GF-D8 (cell line): Measurements from ENCODE around the gene BSX.

Experiments
- DNase-seq: peaks from one replicate; lab custom pipeline; 2025; lab: John Stamatoyannopoulos, UW

BSX gene

DNA sequence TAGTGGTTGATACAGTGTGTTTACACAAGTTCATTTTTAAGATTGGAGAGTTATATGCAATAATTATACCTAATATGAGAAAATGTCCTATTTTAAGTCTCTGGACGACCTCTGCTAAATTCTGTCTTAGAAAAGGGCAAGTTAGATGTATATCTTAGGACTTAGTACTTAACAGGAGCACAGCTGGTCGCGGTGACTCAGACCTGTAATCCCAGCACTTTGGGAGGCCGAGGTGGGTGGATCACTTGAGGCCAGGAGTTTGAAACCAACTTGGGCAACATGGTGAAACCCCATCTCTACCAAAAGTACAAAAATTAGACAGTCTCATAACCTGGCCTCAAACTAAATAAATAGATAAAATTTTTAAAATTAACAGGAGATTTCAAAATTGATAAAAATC, 27.2 kb downstream of the BSX start:
- no peak for DNase-seq

DNA sequence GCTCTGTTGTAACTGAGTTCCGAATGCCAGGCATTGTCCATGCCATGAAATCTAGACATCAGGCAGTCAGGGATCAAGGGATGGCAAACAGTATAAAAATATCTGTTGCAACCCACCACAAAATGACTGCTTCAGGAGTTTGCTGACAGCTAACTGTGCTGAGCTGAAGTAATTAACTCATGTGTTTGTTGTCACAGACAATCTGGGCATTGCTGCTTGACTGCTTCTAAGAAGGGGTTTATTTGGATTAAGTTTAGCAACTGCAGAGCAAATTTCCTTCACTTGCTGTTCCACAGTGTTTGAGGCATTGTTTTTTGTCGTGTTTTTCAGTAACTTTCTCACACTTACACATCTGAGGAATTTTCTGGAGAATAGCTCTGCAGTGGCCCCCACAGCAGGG, 30.4 kb downstream of the BSX start:
- DNase-seq = no peak

DNA sequence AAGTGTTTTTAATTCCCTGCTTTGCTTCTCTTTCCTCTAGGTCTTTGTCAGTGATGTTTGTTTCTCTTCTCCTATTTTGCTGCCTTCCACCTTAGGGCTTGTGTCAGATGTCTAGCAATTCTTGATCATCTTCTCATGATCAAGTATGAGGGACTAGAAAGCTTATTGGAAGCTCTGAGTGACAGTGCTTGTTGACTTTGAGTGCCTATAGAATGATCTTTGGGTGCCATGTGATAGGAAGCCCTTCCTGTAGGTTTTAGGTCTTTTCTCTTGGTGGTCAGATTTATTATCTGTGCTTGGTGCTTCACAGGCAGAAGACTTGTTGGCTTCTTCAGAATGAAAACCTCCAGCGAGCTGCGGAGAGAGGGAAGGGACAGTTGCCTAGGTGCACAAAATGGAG, 43.1 kb downstream of the BSX start:
- no peak for DNase-seq

DNA sequence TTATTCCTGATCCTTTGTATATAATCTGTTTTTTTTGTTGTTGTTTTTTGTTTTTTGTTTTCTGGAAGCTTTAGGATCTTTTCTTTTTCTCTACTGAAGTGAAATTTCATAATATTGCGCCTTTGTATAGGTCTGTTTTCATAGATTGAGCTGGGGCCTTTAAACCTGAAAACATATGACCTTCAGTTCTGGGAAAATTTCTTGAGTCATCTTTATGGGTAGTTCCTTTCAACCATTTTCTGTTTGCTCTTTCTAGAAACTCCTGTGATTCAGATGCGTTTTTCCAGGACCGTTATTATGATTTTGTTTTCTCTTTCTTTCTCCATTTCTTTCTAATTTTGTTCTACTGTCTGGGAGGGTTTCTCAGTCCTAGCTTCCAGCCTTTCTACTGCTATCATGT, 43.7 kb downstream of the BSX start:
- no peak for DNase-seq

DNA sequence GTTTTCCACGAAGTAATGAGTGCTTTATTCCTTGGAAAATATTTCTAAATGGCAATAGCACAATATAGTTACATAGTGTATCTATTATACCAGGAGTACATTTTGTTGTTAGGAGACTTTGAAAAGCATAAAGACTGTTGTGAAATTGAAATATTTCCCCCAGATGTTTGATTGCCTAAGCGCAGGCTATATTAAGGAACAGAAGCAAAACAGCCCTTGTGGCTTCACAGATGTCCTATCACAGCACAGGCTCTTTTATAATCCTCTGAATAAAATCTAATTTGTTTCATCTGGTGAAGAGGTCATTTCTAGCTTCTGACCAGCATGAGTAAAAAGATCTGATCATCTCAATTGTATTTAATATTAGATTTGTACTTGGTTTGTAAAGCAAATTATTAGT, 48.2 kb downstream of the BSX start:
- peak; percentile 50 for DNase-seq

- no peak for DNase-seq
These were observed 50.1 kb downstream of the BSX start for GRCh38 chr11:122931510-122931909.
